ENCODE data around the gene COPE. TPM values are rescaled to one million over a fixed set of nuclear protein-coding genes. Genes with fewer than 3 reads are reported as not detected.

The COPE gene
- total RNA-seq, 1 experiment from 2014 or later, result 207 TPM

DNA sequence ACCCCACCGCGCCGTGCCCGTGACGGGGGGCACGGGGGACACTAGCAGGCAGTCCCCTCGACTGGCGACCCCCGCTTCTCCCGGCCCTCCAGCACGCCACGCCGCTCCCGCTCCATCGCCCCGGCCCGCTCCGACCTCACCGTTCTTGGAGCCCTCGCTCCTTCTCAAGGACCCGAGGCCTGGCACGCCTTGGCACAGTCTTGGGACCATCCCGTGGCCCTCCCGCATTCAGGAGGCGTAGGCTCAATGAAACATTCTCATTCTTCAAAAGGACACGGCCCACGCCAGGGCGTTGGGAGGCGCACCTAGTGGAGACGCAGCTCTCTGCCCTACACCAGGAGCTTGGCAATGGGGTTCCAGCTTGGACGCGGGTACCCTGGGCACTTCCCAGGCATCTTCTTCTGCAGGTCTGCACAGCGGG lies 22.8 kb downstream of the COPE start:
- no peaks in the 10 kb centered on the region for H3K27me3 ChIP-seq (replicated peaks; ENCODE audit: control insufficient read depth, insufficient read depth, low read length)
- POLR2A ChIA-PET, result interaction anchor here (1.9 kb wide), 1 partner anchor 23 kb away, joined by 7 read pairs; the partner anchor contains the start of genes COPE and DDX49
- Mint-ChIP-seq H3K9me3 (ENCODE audit: unreplicated experiment) (no peaks in the 10 kb centered on the region), H3K27ac (ENCODE audit: unreplicated experiment) (peak overlapping the region; percentile 7), H3K36me3 (ENCODE audit: insufficient read depth, unreplicated experiment) (peaks cover 19% of the 10 kb centered on the region), H3K27me3 (ENCODE audit: insufficient read depth, unreplicated experiment) (no peaks in the 10 kb centered on the region), H3K4me1 (ENCODE audit: low read depth, unreplicated experiment) (no peaks in the 10 kb centered on the region), H3K4me3 (ENCODE audit: unreplicated experiment) (peak overlapping the region; percentile 82)
- no peaks in the 10 kb centered on the region for H3K36me3 ChIP-seq (ENCODE audit: control insufficient read depth, insufficient read depth, low read length)
- CTCF ChIA-PET, result interaction anchor here (1.4 kb wide), 1 partner anchor 90 kb away, joined by 3 read pairs; no protein-coding TSS in a partner anchor
- no peaks in the 10 kb centered on the region for H3K9me3 ChIP-seq
- BruUV-seq (replicated peaks), result no TSS peak
- intact Hi-C loops (cut with micrococcal nuclease; ENCODE audit: unreplicated experiment), result no loop called here
- H3K4me1 ChIP-seq, result peaks cover 17% of the 10 kb centered on the region
- TF ChIP-seq, protein P1, sequence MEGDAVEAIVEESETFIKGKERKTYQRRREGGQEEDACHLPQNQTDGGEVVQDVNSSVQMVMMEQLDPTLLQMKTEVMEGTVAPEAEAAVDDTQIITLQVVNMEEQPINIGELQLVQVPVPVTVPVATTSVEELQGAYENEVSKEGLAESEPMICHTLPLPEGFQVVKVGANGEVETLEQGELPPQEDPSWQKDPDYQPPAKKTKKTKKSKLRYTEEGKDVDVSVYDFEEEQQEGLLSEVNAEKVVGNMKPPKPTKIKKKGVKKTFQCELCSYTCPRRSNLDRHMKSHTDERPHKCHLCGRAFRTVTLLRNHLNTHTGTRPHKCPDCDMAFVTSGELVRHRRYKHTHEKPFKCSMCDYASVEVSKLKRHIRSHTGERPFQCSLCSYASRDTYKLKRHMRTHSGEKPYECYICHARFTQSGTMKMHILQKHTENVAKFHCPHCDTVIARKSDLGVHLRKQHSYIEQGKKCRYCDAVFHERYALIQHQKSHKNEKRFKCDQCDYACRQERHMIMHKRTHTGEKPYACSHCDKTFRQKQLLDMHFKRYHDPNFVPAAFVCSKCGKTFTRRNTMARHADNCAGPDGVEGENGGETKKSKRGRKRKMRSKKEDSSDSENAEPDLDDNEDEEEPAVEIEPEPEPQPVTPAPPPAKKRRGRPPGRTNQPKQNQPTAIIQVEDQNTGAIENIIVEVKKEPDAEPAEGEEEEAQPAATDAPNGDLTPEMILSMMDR (IDR thresholded peaks at IDR 0.05; ENCODE audit: insufficient read depth in 1 of 2, low read depth in 1 of 2, low read length in 1 of 2, severe bottlenecking in 1 of 2, unreplicated experiment in 1 of 2), result no peak
- H3K4me3 ChIP-seq (ENCODE audit: low read depth, low read length), result no peak overlapping the region; the same call in 1 of the 2 replicates
- no peak for DNase-seq

DNA sequence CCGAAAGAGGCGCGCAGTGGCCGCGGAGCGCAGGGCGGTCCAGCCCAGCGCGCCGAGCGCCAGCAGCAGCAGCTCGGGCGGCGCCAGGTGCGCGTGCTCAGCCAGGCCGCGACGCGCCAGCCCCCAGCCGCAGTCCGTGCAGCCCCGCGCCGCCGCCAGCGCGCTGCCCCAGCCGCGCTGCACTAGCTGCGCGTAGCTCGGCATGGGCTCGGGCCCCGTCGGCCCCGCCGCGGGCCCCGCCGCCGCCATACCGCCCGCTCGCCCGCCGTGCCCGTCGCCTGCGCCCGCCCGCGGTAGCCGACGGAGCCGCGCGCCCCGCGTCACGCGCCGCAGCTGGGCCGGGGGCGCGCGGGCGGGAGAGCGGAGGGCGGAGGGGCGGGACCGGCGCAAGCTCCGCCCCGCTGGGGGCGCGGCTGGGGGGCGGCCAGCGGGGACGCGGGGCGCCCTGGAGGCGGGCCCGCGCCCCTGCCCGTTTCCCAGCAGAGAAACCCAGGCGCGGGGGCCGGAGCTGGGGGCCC lies 23.3 kb downstream of the COPE start, which contains the start of gene CERS1:
Gene CERS1 (minus strand): TSS at position 335 of the 518 bp plus-strand sequence. CDS start 86 bp downstream, at position 249.
- POLR2A ChIA-PET, result interaction anchor here (1.9 kb wide), 1 partner anchor 23 kb away, joined by 7 read pairs; the partner anchor contains the start of genes COPE and DDX49

More for the DNA sequence above, 23.3 kb downstream of the COPE start, which contains the start of gene CERS1:
- H3K27me3 Mint-ChIP-seq (ENCODE audit: insufficient read depth, unreplicated experiment), result no peaks in the 10 kb centered on the region
- intact Hi-C loops (cut with micrococcal nuclease; ENCODE audit: unreplicated experiment), result loop anchor here (1.0 to 2.0 kb wide), 2 partner anchors 23 to 90 kb away; partner anchors contain the start of genes COPE and DDX49
- H3K36me3 Mint-ChIP-seq (ENCODE audit: insufficient read depth, unreplicated experiment), result peaks cover 15% of the 10 kb centered on the region
- no TSS peak for BruUV-seq (replicated peaks)
- Histone ChIP-seq H3K27me3 (replicated peaks; ENCODE audit: control insufficient read depth, insufficient read depth, low read length) (no peaks in the 10 kb centered on the region), H3K9me3 (no peaks in the 10 kb centered on the region), H3K36me3 (ENCODE audit: control insufficient read depth, insufficient read depth, low read length) (no peaks in the 10 kb centered on the region), H3K4me1 (peaks cover 17% of the 10 kb centered on the region), H3K4me3 (ENCODE audit: low read depth, low read length) (peak within 1 kb of the TSS; percentile 70)
- DNase-seq, result peak in 1 of 2 experiments; percentile 55
- H3K4me1 Mint-ChIP-seq (ENCODE audit: low read depth, unreplicated experiment), result no peaks in the 10 kb centered on the region
- H3K4me3 Mint-ChIP-seq (ENCODE audit: unreplicated experiment), result peak within 1 kb of the TSS; percentile 82
- CTCF ChIA-PET, result interaction anchor here (2.3 kb wide), 1 partner anchor 91 kb away, joined by 13 read pairs; no protein-coding TSS in a partner anchor
- TF ChIP-seq, protein P1 (IDR thresholded peaks at IDR 0.05; ENCODE audit: insufficient read depth in 1 of 2, low read depth in 1 of 2, low read length in 1 of 2, severe bottlenecking in 1 of 2, unreplicated experiment in 1 of 2), result no peak
- peak within 1 kb of the TSS; percentile 7 for H3K27ac Mint-ChIP-seq (ENCODE audit: unreplicated experiment)
- H3K9me3 Mint-ChIP-seq (ENCODE audit: unreplicated experiment), result no peaks in the 10 kb centered on the region

All from Caco-2 (cell line).